Jurkat, Clone E6-1 (cell line): ENCODE measurements around the gene CRISPLD2.

Source experiments
- DNase-seq: peaks from one replicate; pipeline ENCODE4 v3.0.0-alpha.2; 2011; ENCODE audit warnings: low read depth, low spot score
- H3K4me3 ChIP-seq: 2 replicates; pipeline ENCODE4 v1.5.1; 2011; ENCODE audit warnings: mild to moderate bottlenecking, low read length, control low read depth, moderate library complexity

Gene CRISPLD2

GRCh38 chr16:84919269-84919668, 99.5 kb downstream of the CRISPLD2 start:
- H3K4me3 ChIP-seq = no peak overlapping the region
- no peak for DNase-seq

GRCh38 chr16:84919708-84920107, 99.9 kb downstream of the CRISPLD2 start:
- DNase-seq = no peak
- H3K4me3 ChIP-seq = no peak overlapping the region

- H3K4me3 ChIP-seq = no peak overlapping the region
- DNase-seq = no peak
Measured at GRCh38 chr16:84920333-84920732, 100.5 kb downstream of the CRISPLD2 start.

GRCh38 chr16:84922351-84923120, 102.8 kb downstream of the CRISPLD2 start:
- DNase-seq = no peak
- H3K4me3 ChIP-seq = no peak overlapping the region

GRCh38 chr16:84924331-84925091, 104.7 kb downstream of the CRISPLD2 start:
- DNase-seq = no peak
- H3K4me3 ChIP-seq = no peak overlapping the region

DNA sequence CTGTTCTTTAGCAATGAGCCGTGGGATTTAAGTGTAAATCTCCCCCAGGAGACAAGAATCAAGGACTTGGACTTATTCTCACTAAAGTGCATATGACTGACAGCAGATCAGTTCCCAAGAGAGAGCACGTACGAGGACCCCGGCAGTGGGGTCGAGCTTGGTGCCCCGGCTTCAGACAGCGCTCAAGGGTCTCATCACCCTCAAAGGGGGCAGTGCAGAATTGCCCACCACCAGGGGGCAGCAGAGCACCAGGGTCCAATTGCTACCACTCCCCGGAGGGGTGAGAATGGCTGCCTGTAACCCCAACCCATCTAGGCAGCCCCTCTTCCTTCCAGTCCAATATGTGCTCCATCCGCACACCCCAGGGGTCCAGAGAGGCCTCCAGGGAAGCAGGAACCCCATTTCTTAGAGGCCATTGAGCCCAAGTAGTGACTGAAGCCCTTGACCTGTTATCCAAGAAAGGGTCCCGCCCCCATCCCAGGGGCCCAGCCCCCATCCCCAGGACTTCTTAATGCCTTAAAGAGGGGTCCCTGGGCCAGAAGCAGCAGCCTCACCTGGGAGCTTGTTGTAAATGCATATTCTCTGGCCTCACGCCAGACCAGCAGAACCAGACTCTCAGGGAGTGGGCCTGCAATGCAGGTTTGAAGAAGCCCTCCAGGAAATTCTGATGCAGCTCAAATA, 105.4 kb downstream of the CRISPLD2 start:
- no peak overlapping the region for H3K4me3 ChIP-seq
- DNase-seq = peak; percentile 29

- no peak overlapping the region for H3K4me3 ChIP-seq
- no peak for DNase-seq
Measured at GRCh38 chr16:84925773-84926372, 106.1 kb downstream of the CRISPLD2 start.

DNA sequence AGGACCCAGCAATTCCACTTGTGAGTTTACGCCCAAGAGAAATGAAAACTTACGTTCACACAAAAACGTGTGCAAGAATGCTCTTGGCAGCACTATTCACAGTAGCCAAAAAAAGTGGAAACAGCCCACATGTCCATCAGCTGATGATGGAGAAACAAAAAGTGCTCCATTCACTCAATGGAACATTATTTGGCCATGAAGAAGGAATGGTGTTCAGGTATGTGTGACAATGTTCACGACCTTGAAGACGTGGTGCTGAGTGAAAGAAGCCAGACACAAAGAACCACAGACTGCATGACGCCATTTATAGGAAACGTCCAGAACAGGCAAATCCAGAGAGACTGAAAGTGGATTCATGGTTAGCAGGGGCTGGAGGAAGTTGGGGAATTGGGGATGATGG, 106.7 kb downstream of the CRISPLD2 start:
- H3K4me3 ChIP-seq = no peak overlapping the region
- DNase-seq = no peak

- H3K4me3 ChIP-seq = no peak overlapping the region
- DNase-seq = no peak
Measured at GRCh38 chr16:84927621-84928591, 108.1 kb downstream of the CRISPLD2 start.

DNA sequence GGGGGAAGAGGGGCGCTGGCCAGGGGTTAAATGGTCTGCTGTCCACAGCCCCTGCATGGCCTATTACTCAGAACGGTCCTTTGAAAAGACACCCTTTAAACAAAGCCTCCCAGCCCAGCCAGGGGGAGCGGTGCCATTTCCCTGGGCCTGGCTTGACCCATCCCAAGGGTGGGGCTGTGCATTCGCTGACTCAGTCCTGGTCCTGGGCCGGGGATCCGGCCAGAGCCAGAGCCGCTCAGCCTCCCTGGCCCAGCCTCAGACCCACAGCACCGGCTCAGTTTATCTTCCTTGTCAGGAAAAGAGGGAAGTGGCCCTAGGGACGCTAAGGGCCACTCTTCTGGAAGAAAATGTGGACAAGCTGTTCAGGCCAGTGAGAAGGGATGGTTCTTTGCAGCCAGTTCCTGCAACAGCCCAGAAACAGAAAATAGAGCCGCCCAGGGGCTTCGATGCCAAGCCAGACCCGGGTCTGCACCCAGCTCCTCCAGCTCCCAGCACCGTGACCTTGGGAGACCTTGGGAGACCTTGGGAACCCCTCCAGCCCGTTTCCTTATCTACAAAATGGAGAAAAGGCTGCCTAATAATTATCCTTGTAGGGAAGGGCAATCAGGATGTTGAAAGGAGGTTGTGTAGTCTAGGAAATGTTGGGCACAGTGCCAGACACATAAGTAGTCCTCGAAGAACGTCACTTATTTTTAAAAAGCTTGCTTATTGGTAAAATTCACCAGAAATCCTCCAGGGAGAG, 109.1 kb downstream of the CRISPLD2 start:
- DNase-seq = no peak

GRCh38 chr16:84929421-84930297, 109.9 kb downstream of the CRISPLD2 start:
- no peak overlapping the region for H3K4me3 ChIP-seq
- no peak for DNase-seq

More for the DNA sequence above, 109.1 kb downstream of the CRISPLD2 start:
- no peak overlapping the region for H3K4me3 ChIP-seq

- no peak overlapping the region for H3K4me3 ChIP-seq
- no peak for DNase-seq
Measured at GRCh38 chr16:84930298-84931106, 110.7 kb downstream of the CRISPLD2 start.

GRCh38 chr16:84931107-84931494, 111.3 kb downstream of the CRISPLD2 start:
- DNase-seq = no peak

DNA sequence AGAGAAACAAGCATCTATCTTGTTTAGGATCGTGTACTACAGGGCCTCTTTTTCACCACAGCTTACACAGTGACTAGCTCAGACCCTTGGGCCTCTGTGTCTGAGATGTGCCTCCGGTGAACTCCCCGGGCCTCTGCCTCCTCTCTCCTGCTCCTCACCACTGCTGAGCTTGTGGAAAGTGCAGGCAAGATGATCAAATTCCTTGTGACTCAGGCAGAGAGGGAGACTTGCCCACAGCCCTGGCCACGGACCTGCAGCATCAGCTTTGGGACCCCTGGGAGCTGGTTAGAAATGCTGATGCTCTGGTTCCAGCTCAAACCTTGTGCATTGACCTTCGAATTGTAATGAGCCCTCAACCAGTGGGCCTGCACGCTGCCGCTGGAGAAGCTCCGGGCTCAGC, 111.7 kb downstream of the CRISPLD2 start:
- no peak overlapping the region for H3K4me3 ChIP-seq
- DNase-seq = no peak

More at GRCh38 chr16:84931107-84931494, 111.3 kb downstream of the CRISPLD2 start:
- no peak overlapping the region for H3K4me3 ChIP-seq

DNA sequence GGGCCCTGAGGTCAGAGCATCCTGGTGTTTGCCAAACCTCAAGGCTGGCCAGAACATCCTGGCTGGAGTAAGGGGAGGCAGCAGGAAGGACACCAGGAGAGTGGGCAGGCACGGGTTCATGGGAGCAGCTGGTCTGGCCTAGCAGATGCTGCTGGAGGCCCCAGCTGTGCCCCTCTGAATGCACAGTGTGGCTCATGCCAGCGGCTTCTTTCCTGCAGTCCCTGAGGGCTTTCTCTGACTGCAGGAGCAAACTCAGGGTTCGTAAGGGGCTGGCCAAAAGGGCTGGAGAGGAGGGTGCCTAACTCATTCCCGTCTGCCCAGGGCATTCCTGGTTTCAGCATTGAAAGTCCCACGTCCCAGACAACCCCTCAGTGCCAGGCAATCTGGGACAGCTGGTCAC, 112.9 kb downstream of the CRISPLD2 start:
- DNase-seq = no peak
- no peak overlapping the region for H3K4me3 ChIP-seq
